Thyroid gland (tissue), 4 donors: ENCODE results near the gene HSPA6. TPM values are rescaled to one million over a fixed set of nuclear protein-coding genes. Genes with fewer than 3 reads are reported as not detected.
"Not testable (repeated sequence)": the region's sequence is repeated elsewhere in the genome, so short reads cannot be mapped to it uniquely, and the experiment has no call there.

ENCODE experiments used
- DNase-seq, 2 donors: peaks; one replicate each; pipeline ENCODE4 v3.0.0-alpha.2; 2019
- H3K27ac ChIP-seq, 3 donors: fragments of 200-600 bp; sonication (generic); 1 replicate in 2 of 3; 2 replicates in 1 of 3; pipeline ENCODE4 v1.5.1; 2016 to 2019; ENCODE audit warnings: mild to moderate bottlenecking in 1 of 3, moderate library complexity in 1 of 3
- H3K27me3 ChIP-seq: fragments of 200-600 bp; sonication (generic); one replicate; pipeline ENCODE4 v1.5.1; 2019
- H3K36me3 ChIP-seq, 2 donors: fragments of 200-600 bp; sonication (generic); one replicate each; pipeline ENCODE4 v1.5.1; 2016 to 2019
- H3K4me1 ChIP-seq, 2 donors: fragments of 200-600 bp; sonication (generic); one replicate each; pipeline ENCODE4 v1.5.1; 2017 to 2019
- H3K4me3 ChIP-seq, 3 donors: fragments of 200-600 bp; sonication (generic); replicated peaks in 1 of 3; 1 replicate in 2 of 3; 2 replicates in 1 of 3; pipeline ENCODE4 v1.5.1; 2016; ENCODE audit warnings: mild to moderate bottlenecking in 1 of 3
- H3K9me3 ChIP-seq: fragments of 200-600 bp; sonication (generic); one replicate; pipeline ENCODE4 v1.5.1; 2017
- CTCF ChIP-seq, 6 experiments: fragments of 200-600 bp in 3 of 6; fragments of 450-650 bp in 3 of 6; sonication (generic) in 3 of 6; IDR thresholded peaks; one replicate each; pipeline ENCODE4 v1.5.1; 2016 to 2019; ENCODE audit warnings: antibody characterized with exemption in 6 of 6, mild to moderate bottlenecking in 2 of 6, inconsistent platforms in 1 of 6, moderate library complexity in 1 of 6
- POLR2A ChIP-seq, 2 donors: fragments of 450-650 bp; IDR thresholded peaks; one replicate each; pipeline ENCODE4 v1.6.1; 2017; ENCODE audit warnings: antibody characterized with exemption in 2 of 2, mild to moderate bottlenecking in 2 of 2, moderate library complexity in 1 of 2
- WGBS, 2 donors: methylation state at CpG; one replicate each; pipeline ENCODE4 v1.1.5; 2017; 5-methylcytosine and 5-hydroxymethylcytosine counted together
- intact Hi-C: fragments of 100-400 bp; cut with DNase I; formaldehyde crosslinking; loops from one replicate; pipeline ENCODE4 v1.15.1; 2023
- total RNA-seq, 4 donors: library from RNA; depleted of rRNA; stranded (reverse); fragments of >200 nt; gene quantifications; one replicate each; pipeline ENCODE4 v1.2.3, GENCODE V29; 2016

HSPA6 gene
- total RNA-seq, result 1 to 10 TPM in 3 of 4 donors, under 1 TPM in 1; 0.75 to 4.7 (median 2.7) TPM

DNA sequence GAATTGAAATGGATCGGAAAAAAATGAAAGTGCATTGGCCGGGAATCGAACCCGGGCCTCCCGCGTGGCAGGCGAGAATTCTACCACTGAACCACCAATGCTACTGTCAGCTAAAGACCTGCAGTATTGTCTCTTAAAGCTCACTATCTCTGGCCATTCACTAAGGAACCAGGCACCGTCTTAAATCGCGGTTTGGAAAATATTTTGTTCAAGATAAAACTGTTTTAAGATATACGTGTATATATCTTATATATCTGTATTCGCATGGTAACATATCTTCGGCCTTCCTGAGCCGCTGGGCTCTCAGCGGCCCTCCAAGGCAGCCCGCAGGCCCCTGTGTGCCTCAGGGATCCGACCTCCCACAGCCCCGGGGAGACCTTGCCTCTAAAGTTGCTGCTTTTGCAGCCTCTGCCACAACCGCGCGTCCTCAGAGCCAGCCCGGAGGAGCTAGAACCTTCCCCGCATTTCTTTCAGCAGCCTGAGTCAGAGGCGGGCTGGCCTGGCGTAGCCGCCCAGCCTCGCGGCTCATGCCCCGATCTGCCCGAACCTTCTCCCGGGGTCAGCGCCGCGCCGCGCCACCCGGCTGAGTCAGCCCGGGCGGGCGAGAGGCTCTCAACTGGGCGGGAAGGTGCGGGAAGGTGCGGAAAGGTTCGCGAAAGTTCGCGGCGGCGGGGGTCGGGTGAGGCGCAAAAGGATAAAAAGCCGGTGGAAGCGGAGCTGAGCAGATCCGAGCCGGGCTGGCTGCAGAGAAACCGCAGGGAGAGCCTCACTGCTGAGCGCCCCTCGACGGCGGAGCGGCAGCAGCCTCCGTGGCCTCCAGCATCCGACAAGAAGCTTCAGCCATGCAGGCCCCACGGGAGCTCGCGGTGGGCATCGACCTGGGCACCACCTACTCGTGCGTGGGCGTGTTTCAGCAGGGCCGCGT, at the start of gene HSPA6:
HSPA6 (plus strand) TSS at position 724 of the 925 bp plus-strand sequence; CDS start at position 843, 119 bp downstream.
- WGBS, 2 donors, result 1 to 2% methylated on average over 37 to 50 of the region's 72 CpGs

DNA sequence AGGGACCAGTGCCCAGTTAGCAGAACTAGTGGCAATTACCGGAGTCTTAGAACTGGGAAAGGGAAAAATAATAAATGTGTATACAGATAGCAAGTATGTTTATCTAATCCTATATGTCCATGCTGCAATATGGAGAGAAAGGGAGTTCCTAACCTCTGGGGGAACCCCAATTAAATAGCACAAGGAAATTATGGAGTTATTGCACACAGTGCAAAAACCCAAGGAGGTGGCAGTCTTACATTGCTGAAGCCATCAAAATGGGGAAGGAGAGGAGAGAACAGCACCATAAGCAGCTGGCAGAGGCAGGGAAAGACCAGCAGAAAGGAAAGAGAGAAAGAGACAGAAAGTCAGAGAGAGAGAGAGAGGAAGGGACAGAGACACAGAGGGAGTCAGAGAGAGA, 46.6 kb upstream of the HSPA6 start:
- intact Hi-C loops, result not testable (repeated sequence)
- 94 to 100% methylated on average over 1 of the region's 1 CpG for WGBS, 2 donors

More for the DNA sequence above, at the start of gene HSPA6:
- peak; percentile 50 to 53 for DNase-seq
- intact Hi-C loops, H3K9me3 ChIP-seq, H3K4me1 ChIP-seq, H3K27me3 ChIP-seq, H3K36me3 ChIP-seq: not testable (repeated sequence)
- Histone ChIP-seq H3K4me3 (peak within 1 kb of the TSS; percentile 5 to 94 (median 75)), H3K27ac (peak within 1 kb of the TSS; percentile 62 to 92 (median 92))
- TF ChIP-seq POLR2A (IDR thresholded peaks at IDR 0.05), result peak in 1 of 2 donors; percentile 36

GRCh38 chr1:161478985-161479384, 45.4 kb upstream of the HSPA6 start:
- Histone ChIP-seq H3K36me3 (no peaks in the 10 kb centered on the region), H3K4me1 (no peaks in the 10 kb centered on the region), H3K9me3 (no peaks in the 10 kb centered on the region), H3K27ac (no peak overlapping the region), H3K4me3 (no peak overlapping the region), H3K27me3 (no peaks in the 10 kb centered on the region)
- TF ChIP-seq CTCF (IDR thresholded peaks at IDR 0.05) (no peak), POLR2A (IDR thresholded peaks at IDR 0.05) (no peak)
- WGBS, 2 donors, result 67 to 100% methylated on average over 1 of the region's 15 CpGs
- intact Hi-C loops, result no loop called here
- DNase-seq, result no peak

More for the DNA sequence above, 46.6 kb upstream of the HSPA6 start:
- not testable (repeated sequence) for H3K9me3 ChIP-seq, H3K36me3 ChIP-seq, H3K4me1 ChIP-seq, DNase-seq, H3K4me3 ChIP-seq, H3K27me3 ChIP-seq, H3K27ac ChIP-seq

DNA sequence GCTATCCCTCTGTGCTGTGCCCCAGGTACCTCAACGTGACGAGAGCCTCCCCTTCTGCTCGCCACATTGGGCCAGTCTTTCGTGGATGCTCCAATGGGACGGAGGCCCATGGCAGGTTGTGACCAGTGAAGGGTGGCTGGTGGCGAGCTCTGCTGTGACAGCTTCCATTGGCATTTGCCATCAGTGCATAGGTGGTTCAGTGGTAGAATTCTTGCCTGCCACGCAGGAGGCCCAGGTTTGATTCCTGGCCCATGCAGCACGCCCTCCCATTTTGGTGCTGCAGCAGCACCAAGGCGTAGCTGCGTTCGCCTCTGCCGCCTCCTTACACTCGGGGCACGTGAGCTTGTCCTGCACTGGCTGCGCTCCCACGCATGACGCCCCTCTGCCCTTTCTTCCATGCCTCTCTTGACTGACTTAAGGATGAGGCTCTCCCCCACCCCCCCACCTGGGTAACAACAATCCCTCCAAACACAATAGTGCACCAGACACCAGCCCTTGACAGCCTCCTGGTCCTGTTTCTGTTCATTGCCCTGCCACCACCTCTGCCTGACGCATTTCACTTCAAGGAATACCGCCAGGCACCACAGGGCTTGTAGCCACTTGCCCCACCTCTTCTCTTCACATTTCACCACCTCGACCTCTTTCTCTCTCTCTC, 43.8 kb upstream of the HSPA6 start:
- Histone ChIP-seq H3K36me3 (no peaks in the 10 kb centered on the region), H3K27ac (no peak overlapping the region), H3K9me3 (no peaks in the 10 kb centered on the region), H3K27me3 (no peaks in the 10 kb centered on the region), H3K4me1 (no peaks in the 10 kb centered on the region), H3K4me3 (no peak overlapping the region)
- DNase-seq, result no peak
- TF ChIP-seq POLR2A (IDR thresholded peaks at IDR 0.05) (no peak), CTCF (IDR thresholded peaks at IDR 0.05) (no peak)
- 80% methylated on average over 20 of the region's 20 CpGs for WGBS, 2 donors
- intact Hi-C loops, result loop anchor here (10.0 kb wide), 1 partner anchor 264 kb away; the partner anchor contains the start of gene DUSP12

DNA sequence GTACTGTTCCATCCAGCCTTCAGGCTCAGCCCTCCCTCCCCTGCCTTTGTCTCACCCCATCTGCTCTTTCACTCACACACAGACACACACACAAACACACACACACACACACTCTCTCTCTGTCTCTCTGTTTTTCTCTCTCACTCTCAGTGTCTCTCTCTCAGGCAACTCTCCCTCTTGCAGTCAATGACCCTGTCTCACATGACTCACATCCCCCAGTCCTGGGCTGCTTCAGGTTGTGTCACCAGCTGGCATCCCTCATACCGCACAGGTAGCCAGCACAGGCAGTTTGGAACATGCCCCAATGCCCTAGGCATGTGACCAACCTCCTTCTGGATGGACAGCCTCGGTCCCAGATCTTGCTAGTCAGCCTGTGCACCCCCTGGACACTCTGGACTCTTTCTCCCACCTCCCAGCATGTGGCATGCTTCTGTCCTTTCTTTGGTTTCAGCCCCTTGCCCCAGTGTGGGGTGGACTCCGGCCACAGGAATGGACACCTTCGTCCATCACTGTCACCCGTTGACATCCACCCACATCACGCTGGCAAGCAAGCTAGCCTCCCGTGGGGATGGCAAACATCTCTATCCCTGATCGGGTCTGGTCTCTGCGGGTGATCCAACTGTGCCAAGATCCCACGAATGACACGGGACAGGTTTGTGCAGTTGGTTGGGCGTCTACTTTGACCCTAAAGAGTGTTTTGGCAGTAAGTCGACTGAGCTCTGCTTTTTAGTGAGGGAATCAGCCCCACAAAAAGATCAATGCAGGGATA, 42.5 kb upstream of the HSPA6 start:
- H3K27me3 ChIP-seq, result no peaks in the 10 kb centered on the region
- no peak for DNase-seq
- no peaks in the 10 kb centered on the region for H3K36me3 ChIP-seq
- no peak overlapping the region for H3K27ac ChIP-seq
- no peaks in the 10 kb centered on the region for H3K4me1 ChIP-seq
- TF ChIP-seq POLR2A (IDR thresholded peaks at IDR 0.05) (no peak), CTCF (IDR thresholded peaks at IDR 0.05) (no peak)
- no peaks in the 10 kb centered on the region for H3K9me3 ChIP-seq
- H3K4me3 ChIP-seq, result no peak overlapping the region
- WGBS, 2 donors, result 77 to 87% methylated on average over 13 of the region's 13 CpGs
- intact Hi-C loops, result loop anchor here (10.0 kb wide), 1 partner anchor 263 kb away; the partner anchor contains the start of gene DUSP12
